ENCODE measurements around the gene ATG13.
"Not testable (repeated sequence)": the region's sequence is repeated elsewhere in the genome, so short reads cannot be mapped to it uniquely, and the experiment has no call there.

Gene ATG13

GRCh38 chr11:46712874-46713576 is 95.7 kb downstream of the ATG13 start:
- Histone ChIP-seq H3K4me3 (ENCODE audit: low read depth, low read length) (no peak overlapping the region), H3K79me2 (no peaks in the 10 kb centered on the region), H3K9me3 (ENCODE audit: control insufficient read depth, low read length) (no peaks in the 10 kb centered on the region), H3K9ac (no peak overlapping the region), H3K27ac (no peak overlapping the region), H3K4me2 (ENCODE audit: low read length) (no peak overlapping the region), H3K4me1 (no peaks in the 10 kb centered on the region), H2AFZ (no peak overlapping the region), H3K36me3 (ENCODE audit: control insufficient read depth, insufficient read depth, low read length) (no peaks in the 10 kb centered on the region), H3K27me3 (ENCODE audit: control insufficient read depth, insufficient read depth, low read length) (no peaks in the 10 kb centered on the region)
- no peak for TF ChIP-seq CTCF (IDR thresholded peaks at IDR 0.05)

GRCh38 chr11:46717825-46718154 is 100.4 kb downstream of the ATG13 start:
- H3K27ac ChIP-seq; H3K4me1 ChIP-seq; H3K9me3 ChIP-seq (ENCODE audit: control insufficient read depth, low read length); H3K36me3 ChIP-seq (ENCODE audit: control insufficient read depth, insufficient read depth, low read length); H3K9ac ChIP-seq; H3K4me3 ChIP-seq (ENCODE audit: low read depth, low read length); H3K79me2 ChIP-seq; H2AFZ ChIP-seq; H3K27me3 ChIP-seq (ENCODE audit: control insufficient read depth, insufficient read depth, low read length); H3K4me2 ChIP-seq (ENCODE audit: low read length): not testable (repeated sequence)

GRCh38 chr11:46718155-46719019 is 101.0 kb downstream of the ATG13 start:
- TF ChIP-seq CTCF (IDR thresholded peaks at IDR 0.05): no peak
- Histone ChIP-seq H3K4me1 (no peaks in the 10 kb centered on the region), H3K36me3 (ENCODE audit: control insufficient read depth, insufficient read depth, low read length) (no peaks in the 10 kb centered on the region), H3K4me2 (ENCODE audit: low read length) (no peak overlapping the region), H3K27ac (no peak overlapping the region), H3K9me3 (ENCODE audit: control insufficient read depth, low read length) (no peaks in the 10 kb centered on the region), H3K9ac (no peak overlapping the region), H2AFZ (no peak overlapping the region), H3K27me3 (ENCODE audit: control insufficient read depth, insufficient read depth, low read length) (no peaks in the 10 kb centered on the region), H3K4me3 (ENCODE audit: low read depth, low read length) (no peak overlapping the region), H3K79me2 (no peaks in the 10 kb centered on the region)

GRCh38 chr11:46719048-46719542 is 101.7 kb downstream of the ATG13 start, which contains the start of gene F2:
Gene F2 (plus strand): TSS chr11:46719213. CDS start chr11:46719236, 23 bp downstream.
- no peak within 1 kb of the TSS for H3K4me2 ChIP-seq (ENCODE audit: low read length)
- no peak within 1 kb of the TSS for H3K9ac ChIP-seq
- H3K27me3 ChIP-seq (ENCODE audit: control insufficient read depth, insufficient read depth, low read length): no peaks in the 10 kb centered on the region
- H2AFZ ChIP-seq: no peak within 1 kb of the TSS
- H3K36me3 ChIP-seq (ENCODE audit: control insufficient read depth, insufficient read depth, low read length): no peaks in the 10 kb centered on the region
- no peaks in the 10 kb centered on the region for H3K79me2 ChIP-seq
- no peaks in the 10 kb centered on the region for H3K9me3 ChIP-seq (ENCODE audit: control insufficient read depth, low read length)
- TF ChIP-seq CTCF (IDR thresholded peaks at IDR 0.05): no peak
- no peak within 1 kb of the TSS for H3K27ac ChIP-seq
- no peak within 1 kb of the TSS for H3K4me3 ChIP-seq (ENCODE audit: low read depth, low read length)
- no peaks in the 10 kb centered on the region for H3K4me1 ChIP-seq

GRCh38 chr11:46719543-46720218 is 102.3 kb downstream of the ATG13 start:
- H3K9ac ChIP-seq: no peak overlapping the region
- H2AFZ ChIP-seq: no peak overlapping the region
- no peak for TF ChIP-seq CTCF (IDR thresholded peaks at IDR 0.05)
- no peak overlapping the region for H3K4me3 ChIP-seq (ENCODE audit: low read depth, low read length)
- no peaks in the 10 kb centered on the region for H3K36me3 ChIP-seq (ENCODE audit: control insufficient read depth, insufficient read depth, low read length)
- H3K9me3 ChIP-seq (ENCODE audit: control insufficient read depth, low read length): no peaks in the 10 kb centered on the region
- no peaks in the 10 kb centered on the region for H3K4me1 ChIP-seq
- no peak overlapping the region for H3K27ac ChIP-seq
- H3K4me2 ChIP-seq (ENCODE audit: low read length): no peak overlapping the region
- no peaks in the 10 kb centered on the region for H3K27me3 ChIP-seq (ENCODE audit: control insufficient read depth, insufficient read depth, low read length)
- no peaks in the 10 kb centered on the region for H3K79me2 ChIP-seq
